ENCODE data around the gene MED4.

MED4 gene

GRCh38 chr13:48028066-48028465, 66.8 kb downstream of the MED4 start:
- DNase-seq: no peak
